Measurements from ENCODE around the gene IL15. TPM values are rescaled to one million over a fixed set of nuclear protein-coding genes. Genes with fewer than 3 reads are reported as not detected.

Gene IL15
- total RNA-seq, 2 donors from 2014 or later, result 1.2 to 2.0 TPM

- Histone ChIP-seq H3K27me3 (replicated peaks; ENCODE audit: insufficient read depth) (no peaks in the 10 kb centered on the region), H3K9me3 (no peaks in the 10 kb centered on the region), H3K4me3 (no peak overlapping the region), H3K27ac (no peak overlapping the region), H3K36me3 (no peaks in the 10 kb centered on the region), H3K4me1 (replicated peaks) (no peaks in the 10 kb centered on the region)
- intact Hi-C loops (cut with DNase I), result no loop called here
- 87% methylated on average over 3 of the region's 3 CpGs for WGBS
- no peak for DNase-seq (ENCODE audit: low spot score)
- TF ChIP-seq CTCF (IDR thresholded peaks at IDR 0.05) (no peak), POLR2A (IDR thresholded peaks at IDR 0.05) (no peak), POLR2AphosphoS5 (IDR thresholded peaks at IDR 0.05) (no peak)
These were observed 70.1 kb downstream of the IL15 start for GRCh38 chr4:141706445-141706844.

GRCh38 chr4:141711211-141711610, 74.8 kb downstream of the IL15 start:
- DNase-seq (ENCODE audit: low spot score), result no peak

GRCh38 chr4:141713185-141713584, 76.8 kb downstream of the IL15 start:
- Histone ChIP-seq H3K4me1 (replicated peaks) (no peaks in the 10 kb centered on the region), H3K9me3 (no peaks in the 10 kb centered on the region), H3K27ac (no peak overlapping the region), H3K36me3 (no peaks in the 10 kb centered on the region), H3K4me3 (no peak overlapping the region), H3K27me3 (replicated peaks; ENCODE audit: insufficient read depth) (no peaks in the 10 kb centered on the region)
- no peak for TF ChIP-seq POLR2A (IDR thresholded peaks at IDR 0.05)
- TF ChIP-seq POLR2AphosphoS5 (IDR thresholded peaks at IDR 0.05), result no peak
- no peak for TF ChIP-seq CTCF (IDR thresholded peaks at IDR 0.05)
- intact Hi-C loops (cut with DNase I), result loop anchor here (10.0 kb wide), 1 partner anchor 368 kb away; no protein-coding TSS in a partner anchor
- 86% methylated on average over 4 of the region's 4 CpGs for WGBS
- DNase-seq (ENCODE audit: low spot score), result no peak

More at GRCh38 chr4:141711211-141711610, 74.8 kb downstream of the IL15 start:
- Histone ChIP-seq H3K4me3 (no peak overlapping the region), H3K27ac (no peak overlapping the region), H3K36me3 (no peaks in the 10 kb centered on the region), H3K9me3 (no peaks in the 10 kb centered on the region), H3K27me3 (replicated peaks; ENCODE audit: insufficient read depth) (no peaks in the 10 kb centered on the region), H3K4me1 (replicated peaks) (no peaks in the 10 kb centered on the region)
- 54% methylated on average over 1 of the region's 1 CpG for WGBS
- TF ChIP-seq POLR2A (IDR thresholded peaks at IDR 0.05) (no peak), CTCF (IDR thresholded peaks at IDR 0.05) (peak in 2 of 4 experiments; percentile 34 to 51)
- intact Hi-C loops (cut with DNase I), result loop anchor here (10.0 kb wide), 1 partner anchor 366 kb away; no protein-coding TSS in a partner anchor

- WGBS, result 83% methylated on average over 3 of the region's 3 CpGs
- Histone ChIP-seq H3K27me3 (replicated peaks; ENCODE audit: insufficient read depth) (no peaks in the 10 kb centered on the region), H3K4me1 (replicated peaks) (no peaks in the 10 kb centered on the region), H3K9me3 (no peaks in the 10 kb centered on the region), H3K27ac (no peak overlapping the region), H3K4me3 (no peak overlapping the region), H3K36me3 (no peaks in the 10 kb centered on the region)
- TF ChIP-seq CTCF (IDR thresholded peaks at IDR 0.05) (no peak), POLR2A (IDR thresholded peaks at IDR 0.05) (no peak), POLR2AphosphoS5 (IDR thresholded peaks at IDR 0.05) (no peak)
- intact Hi-C loops (cut with DNase I), result loop anchor here (10.0 kb wide), 1 partner anchor 369 kb away; no protein-coding TSS in a partner anchor
- DNase-seq (ENCODE audit: low spot score), result no peak
These were observed 77.5 kb downstream of the IL15 start for GRCh38 chr4:141713771-141714445.

- intact Hi-C loops (cut with DNase I), result loop anchor here (10.0 kb wide), 1 partner anchor 375 kb away; no protein-coding TSS in a partner anchor
These were observed 83.2 kb downstream of the IL15 start for GRCh38 chr4:141719585-141719984.

More at GRCh38 chr4:141719585-141719984, 83.2 kb downstream of the IL15 start:
- WGBS, result 67% methylated on average over 1 of the region's 1 CpG
- Histone ChIP-seq H3K27me3 (replicated peaks; ENCODE audit: insufficient read depth) (no peaks in the 10 kb centered on the region), H3K27ac (no peak overlapping the region), H3K36me3 (no peaks in the 10 kb centered on the region), H3K4me1 (replicated peaks) (no peaks in the 10 kb centered on the region), H3K4me3 (no peak overlapping the region), H3K9me3 (no peaks in the 10 kb centered on the region)
- no peak for DNase-seq (ENCODE audit: low spot score)
- TF ChIP-seq POLR2A (IDR thresholded peaks at IDR 0.05), result no peak
- TF ChIP-seq POLR2AphosphoS5 (IDR thresholded peaks at IDR 0.05), result no peak
- TF ChIP-seq CTCF (IDR thresholded peaks at IDR 0.05), result no peak

Measured in prostate gland (tissue), 2 donors.